Ishikawa (cell line): ENCODE results near the gene IL21R.

Experiments used
- CEBPB ChIP-seq: IDR thresholded peaks from 2 replicates; pipeline ENCODE4 v1.6.1; 2012
- CREB1 ChIP-seq: IDR thresholded peaks from 2 replicates; pipeline ENCODE4 v1.6.1; 2012; ENCODE audit warnings: low read depth
- EP300 ChIP-seq: IDR thresholded peaks from 2 replicates; pipeline ENCODE4 v1.6.1; 2012; ENCODE audit warnings: borderline replicate concordance
- REST ChIP-seq: IDR thresholded peaks from 2 replicates; pipeline ENCODE4 v1.6.1; 2012; ENCODE audit warnings: low read depth, mild to moderate bottlenecking
- TAF1 ChIP-seq: IDR thresholded peaks from 2 replicates; pipeline ENCODE4 v1.6.1; 2012; ENCODE audit warnings: low read depth, mild to moderate bottlenecking
- YY1 ChIP-seq: IDR thresholded peaks from 2 replicates; pipeline ENCODE4 v1.6.1; 2012; ENCODE audit warnings: low read depth

- TF ChIP-seq CREB1 = no peak
- no peak for TF ChIP-seq CEBPB
- TF ChIP-seq TAF1 = no peak
- TF ChIP-seq EP300 = no peak
- no peak for TF ChIP-seq REST
- TF ChIP-seq YY1 = no peak
Observed at GRCh38 chr16:27355610-27356009, 46.4 kb upstream of the IL21R start.
